Measurements from ENCODE around the gene C10orf62. TPM values are rescaled to one million over a fixed set of nuclear protein-coding genes. Genes with fewer than 3 reads are reported as not detected.

Gene C10orf62
- total RNA-seq, 1 donor from 2014 or later: not detected

GRCh38 chr10:97607095-97607636 lies 17.6 kb downstream of the C10orf62 start:
- Mint-ChIP-seq H3K27me3 (peaks cover 5% of the 10 kb centered on the region), H3K36me3 (ENCODE audit: low read depth) (no peaks in the 10 kb centered on the region), H3K4me3 (no peak overlapping the region), H3K27ac (no peak overlapping the region), H3K9me3 (no peaks in the 10 kb centered on the region), H3K4me1 (no peaks in the 10 kb centered on the region)
- intact Hi-C loops (cut with micrococcal nuclease): no loop called here
- DNase-seq: no peak

DNA sequence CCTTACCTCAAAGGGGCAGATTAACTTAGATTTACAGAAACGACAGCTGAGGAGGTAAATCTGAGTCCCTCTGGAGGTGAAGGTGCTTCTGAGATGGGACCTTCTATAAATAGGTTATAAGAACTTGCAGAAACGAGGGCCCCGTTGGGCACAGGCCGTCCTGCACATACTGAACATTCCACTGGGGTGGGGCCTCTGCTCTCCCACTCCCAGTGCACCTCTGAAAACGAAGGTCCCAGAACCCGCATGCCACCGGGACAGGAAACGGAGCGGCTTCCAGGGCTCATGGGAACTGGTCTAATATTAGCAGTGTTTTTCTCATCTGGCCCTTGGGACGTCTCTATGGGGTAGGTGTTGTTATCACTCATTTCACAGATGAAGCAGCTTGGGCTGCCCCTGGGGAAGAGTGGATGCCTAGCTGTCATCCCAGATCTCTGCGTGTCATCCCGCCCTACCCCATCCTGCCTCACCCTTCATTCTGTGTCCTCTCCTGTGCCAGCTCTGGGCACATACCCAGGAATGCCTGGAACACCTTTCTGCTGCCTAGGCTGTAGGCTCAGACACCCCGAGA lies 19.6 kb downstream of the C10orf62 start:
- no peak for DNase-seq
- no peaks in the 10 kb centered on the region for H3K4me1 Mint-ChIP-seq
- H3K27me3 Mint-ChIP-seq: peaks cover 5% of the 10 kb centered on the region
- intact Hi-C loops (cut with micrococcal nuclease): no loop called here
- H3K4me3 Mint-ChIP-seq: no peak overlapping the region
- H3K36me3 Mint-ChIP-seq (ENCODE audit: low read depth): no peaks in the 10 kb centered on the region
- no peak overlapping the region for H3K27ac Mint-ChIP-seq
- H3K9me3 Mint-ChIP-seq: no peaks in the 10 kb centered on the region

GRCh38 chr10:97611473-97611872 lies 22.0 kb downstream of the C10orf62 start:
- no peak overlapping the region for H3K4me3 Mint-ChIP-seq
- peaks cover 3% of the 10 kb centered on the region for H3K27me3 Mint-ChIP-seq
- no peaks in the 10 kb centered on the region for H3K9me3 Mint-ChIP-seq
- H3K27ac Mint-ChIP-seq: no peak overlapping the region
- H3K36me3 Mint-ChIP-seq (ENCODE audit: low read depth): no peaks in the 10 kb centered on the region
- DNase-seq: no peak
- no peaks in the 10 kb centered on the region for H3K4me1 Mint-ChIP-seq
- intact Hi-C loops (cut with micrococcal nuclease): no loop called here

GRCh38 chr10:97612386-97612785 lies 22.9 kb downstream of the C10orf62 start:
- Mint-ChIP-seq H3K36me3 (ENCODE audit: low read depth) (no peaks in the 10 kb centered on the region), H3K4me3 (no peak overlapping the region), H3K4me1 (no peaks in the 10 kb centered on the region), H3K27me3 (no peaks in the 10 kb centered on the region), H3K9me3 (no peaks in the 10 kb centered on the region), H3K27ac (no peak overlapping the region)
- intact Hi-C loops (cut with micrococcal nuclease): loop anchor here (1.0 kb wide), 1 partner anchor 40 kb away; the partner anchor contains the start of gene ANKRD2
- no peak for DNase-seq

- intact Hi-C loops (cut with micrococcal nuclease): no loop called here
- Mint-ChIP-seq H3K9me3 (no peaks in the 10 kb centered on the region), H3K27me3 (no peaks in the 10 kb centered on the region)
Measured at GRCh38 chr10:97618285-97618684, 28.8 kb downstream of the C10orf62 start.

DNA sequence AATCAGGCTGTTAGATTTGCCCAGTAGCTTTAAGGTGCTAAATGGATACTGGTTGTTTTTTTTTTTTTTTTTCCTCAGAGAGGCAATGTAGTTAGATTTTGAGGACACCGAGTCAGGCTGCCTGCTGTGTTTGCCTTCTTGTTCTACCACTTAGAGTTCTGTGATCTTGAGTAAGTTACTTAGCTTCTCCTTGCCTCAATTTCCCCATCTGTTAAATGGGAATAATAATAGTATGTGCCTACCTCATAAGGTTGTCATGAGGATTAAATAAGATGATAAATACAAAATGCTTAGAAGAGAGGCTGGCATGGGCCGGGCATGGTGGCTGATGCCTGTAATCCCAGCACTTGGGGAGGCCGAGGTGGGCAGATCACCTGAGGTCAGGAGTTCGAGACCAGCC lies 29.2 kb downstream of the C10orf62 start:
- Mint-ChIP-seq H3K4me3 (no peak overlapping the region), H3K4me1 (no peaks in the 10 kb centered on the region), H3K9me3 (no peaks in the 10 kb centered on the region), H3K27ac (no peak overlapping the region), H3K27me3 (no peaks in the 10 kb centered on the region), H3K36me3 (ENCODE audit: low read depth) (no peaks in the 10 kb centered on the region)
- no peak for DNase-seq
- intact Hi-C loops (cut with micrococcal nuclease): no loop called here

More at GRCh38 chr10:97618285-97618684, 28.8 kb downstream of the C10orf62 start:
- no peak for DNase-seq
- H3K4me3 Mint-ChIP-seq: no peak overlapping the region
- no peaks in the 10 kb centered on the region for H3K36me3 Mint-ChIP-seq (ENCODE audit: low read depth)
- no peak overlapping the region for H3K27ac Mint-ChIP-seq
- H3K4me1 Mint-ChIP-seq: no peaks in the 10 kb centered on the region

DNA sequence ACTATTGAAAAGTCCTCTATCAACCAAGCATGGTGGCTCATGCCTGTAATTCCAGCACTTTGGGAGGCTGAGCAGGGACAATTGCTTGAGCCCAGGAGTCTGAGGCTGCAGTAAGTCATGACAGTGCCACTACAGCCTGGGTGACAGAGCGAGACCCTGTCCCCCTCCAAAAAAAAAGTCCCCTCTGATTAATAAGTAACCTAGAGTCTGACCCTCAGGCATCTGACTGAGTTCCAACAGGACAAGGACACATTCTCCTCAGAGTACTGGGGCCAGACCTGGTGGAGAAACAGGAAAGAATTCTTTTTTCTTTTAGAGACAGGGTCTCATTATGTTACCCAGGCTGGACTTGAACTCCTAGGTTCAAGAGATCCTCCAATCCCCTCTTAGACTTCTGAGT lies 33.8 kb downstream of the C10orf62 start:
- H3K4me3 Mint-ChIP-seq: no peak overlapping the region
- intact Hi-C loops (cut with micrococcal nuclease): no loop called here
- no peaks in the 10 kb centered on the region for H3K4me1 Mint-ChIP-seq

DNA sequence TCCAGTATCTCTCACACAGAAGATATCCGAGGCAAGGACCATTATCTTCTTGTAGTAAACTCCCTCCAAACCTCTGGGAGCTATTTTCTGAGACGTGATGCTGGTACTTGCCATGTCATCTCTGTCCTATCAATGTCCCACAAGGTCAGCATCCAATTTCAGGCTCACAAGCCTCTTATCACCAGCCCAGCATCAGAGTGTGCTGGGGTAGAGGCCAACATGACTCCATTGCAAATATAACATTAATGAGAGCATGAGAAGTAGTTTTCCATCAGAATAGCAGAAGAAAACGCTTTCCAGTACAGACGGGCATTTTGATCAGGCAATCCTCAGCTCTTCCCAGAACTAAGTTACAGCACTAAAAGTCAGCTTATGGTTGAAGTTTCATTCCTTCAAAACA lies 38.2 kb downstream of the C10orf62 start:
- Mint-ChIP-seq H3K27me3 (no peaks in the 10 kb centered on the region), H3K27ac (no peak overlapping the region), H3K4me3 (no peak overlapping the region), H3K36me3 (ENCODE audit: low read depth) (no peaks in the 10 kb centered on the region), H3K4me1 (peaks cover 4% of the 10 kb centered on the region), H3K9me3 (no peaks in the 10 kb centered on the region)
- intact Hi-C loops (cut with micrococcal nuclease): no loop called here
- no peak for DNase-seq

More for the DNA sequence above, 33.8 kb downstream of the C10orf62 start:
- Mint-ChIP-seq H3K27me3 (no peaks in the 10 kb centered on the region), H3K27ac (no peak overlapping the region), H3K36me3 (ENCODE audit: low read depth) (no peaks in the 10 kb centered on the region), H3K9me3 (no peaks in the 10 kb centered on the region)
- DNase-seq: no peak

DNA sequence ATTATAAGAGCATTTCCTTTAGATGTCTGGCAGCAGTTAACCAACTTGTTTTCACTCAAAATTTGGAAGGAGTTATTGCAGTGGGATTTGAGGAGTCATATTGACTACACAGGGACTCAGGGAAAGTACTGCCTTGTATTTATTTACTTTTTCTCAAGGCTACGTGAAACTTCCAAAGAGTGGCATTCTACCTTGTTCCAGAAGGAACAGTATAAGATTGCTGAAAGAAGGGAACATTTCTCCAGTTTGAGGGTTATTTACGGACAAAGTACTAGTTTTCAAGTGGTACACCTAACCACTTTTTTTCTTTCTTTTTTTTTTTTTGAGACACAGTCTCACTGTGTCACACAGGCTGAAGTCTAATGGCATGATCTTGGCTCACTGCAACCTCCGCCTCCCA lies 38.7 kb downstream of the C10orf62 start:
- Mint-ChIP-seq H3K4me3 (no peak overlapping the region), H3K9me3 (no peaks in the 10 kb centered on the region), H3K36me3 (ENCODE audit: low read depth) (peaks cover under 1% of the 10 kb centered on the region), H3K27ac (no peak overlapping the region), H3K27me3 (peaks cover under 1% of the 10 kb centered on the region), H3K4me1 (peaks cover 9% of the 10 kb centered on the region)
- no peak for DNase-seq
- intact Hi-C loops (cut with micrococcal nuclease): no loop called here

- Mint-ChIP-seq H3K36me3 (ENCODE audit: low read depth) (peaks cover 2% of the 10 kb centered on the region), H3K4me3 (no peak overlapping the region), H3K27ac (no peak overlapping the region), H3K4me1 (peaks cover 16% of the 10 kb centered on the region), H3K9me3 (no peaks in the 10 kb centered on the region), H3K27me3 (peaks cover 3% of the 10 kb centered on the region)
- intact Hi-C loops (cut with micrococcal nuclease): no loop called here
- no peak for DNase-seq
Measured at GRCh38 chr10:97629289-97629688, 39.8 kb downstream of the C10orf62 start.

DNA sequence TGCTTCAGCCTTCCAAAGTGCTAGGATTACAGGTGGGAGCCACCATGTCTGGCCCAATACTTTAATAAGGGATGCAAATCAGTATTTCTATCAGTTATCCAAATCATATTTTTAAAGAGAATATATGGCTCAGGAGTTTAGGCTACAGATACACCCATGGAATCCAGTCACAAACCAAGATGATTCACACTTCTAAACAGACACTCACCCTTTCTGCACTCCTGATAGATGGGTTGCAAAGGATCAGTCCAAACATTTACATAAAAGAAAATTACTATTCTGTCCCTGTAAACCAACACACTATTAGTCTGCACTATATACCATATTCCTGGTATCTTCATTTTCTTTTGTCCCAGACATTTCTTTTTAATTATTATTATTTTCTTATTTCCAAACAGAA lies 41.6 kb downstream of the C10orf62 start:
- Mint-ChIP-seq H3K4me1 (peaks cover 16% of the 10 kb centered on the region), H3K4me3 (no peak overlapping the region), H3K27me3 (peaks cover 3% of the 10 kb centered on the region), H3K9me3 (no peaks in the 10 kb centered on the region), H3K27ac (no peak overlapping the region), H3K36me3 (ENCODE audit: low read depth) (peaks cover 2% of the 10 kb centered on the region)
- intact Hi-C loops (cut with micrococcal nuclease): no loop called here
- DNase-seq: no peak

- Mint-ChIP-seq H3K36me3 (ENCODE audit: low read depth) (peaks cover 2% of the 10 kb centered on the region), H3K4me1 (peaks cover 16% of the 10 kb centered on the region), H3K27me3 (peaks cover 3% of the 10 kb centered on the region), H3K9me3 (no peaks in the 10 kb centered on the region), H3K4me3 (peak within 1 kb of the TSS; percentile 97), H3K27ac (peak within 1 kb of the TSS; percentile 87)
- DNase-seq: peak; percentile 98
- intact Hi-C loops (cut with micrococcal nuclease): no loop called here
Measured at GRCh38 chr10:97632949-97633884, 43.7 kb downstream of the C10orf62 start, which contains the start of gene MORN4. Gene MORN4 (minus strand): TSS chr10:97633500. CDS start chr10:97619653, 13,847 bp downstream.

- peaks cover 18% of the 10 kb centered on the region for H3K4me1 Mint-ChIP-seq
- no peaks in the 10 kb centered on the region for H3K9me3 Mint-ChIP-seq
- H3K27me3 Mint-ChIP-seq: peaks cover 5% of the 10 kb centered on the region
- H3K4me3 Mint-ChIP-seq: peak overlapping the region; percentile 97
- H3K27ac Mint-ChIP-seq: peak overlapping the region; percentile 87
- H3K36me3 Mint-ChIP-seq (ENCODE audit: low read depth): peaks cover 2% of the 10 kb centered on the region
- DNase-seq: peak; percentile 66
- intact Hi-C loops (cut with micrococcal nuclease): no loop called here
Measured at GRCh38 chr10:97633921-97634320, 44.4 kb downstream of the C10orf62 start.

DNA sequence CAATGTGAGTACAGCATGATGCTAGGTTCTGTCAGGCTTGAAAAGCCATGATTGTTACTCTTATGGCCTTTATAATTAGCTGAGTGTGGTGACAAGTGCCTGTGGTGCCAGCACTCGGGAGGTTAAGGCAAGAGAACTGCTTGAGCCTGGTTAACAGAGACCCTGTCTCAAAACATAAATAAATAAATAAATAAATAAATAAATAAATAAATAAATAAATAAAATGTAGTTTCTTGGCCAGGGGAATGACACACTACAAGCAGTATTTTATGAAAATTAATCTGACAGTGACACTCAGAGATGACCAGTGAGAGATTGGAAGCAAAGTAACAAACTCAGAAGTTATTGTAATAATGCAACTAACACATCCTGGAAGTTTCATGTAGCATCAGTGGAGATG lies 46.1 kb downstream of the C10orf62 start:
- intact Hi-C loops (cut with micrococcal nuclease): no loop called here
- peaks cover 4% of the 10 kb centered on the region for H3K36me3 Mint-ChIP-seq (ENCODE audit: low read depth)
- no peak for DNase-seq
- no peaks in the 10 kb centered on the region for H3K9me3 Mint-ChIP-seq
- H3K27me3 Mint-ChIP-seq: peaks cover 5% of the 10 kb centered on the region
- peaks cover 20% of the 10 kb centered on the region for H3K4me1 Mint-ChIP-seq
- H3K27ac Mint-ChIP-seq: no peak overlapping the region
- no peak overlapping the region for H3K4me3 Mint-ChIP-seq

Measured in activated CD4-positive, alpha-beta T cell treated with anti-CD3 and anti-CD28 coated beads, Interleukin-2, amount 10 ng/mL, durations not matched to agents 24 days and 14 days (primary cell).